Neural cell (in vitro differentiated cells): ENCODE measurements around the gene GAB1. TPM values are rescaled to one million over a fixed set of nuclear protein-coding genes. Genes with fewer than 3 reads are reported as not detected.

Experiments
- H2AFZ ChIP-seq: fragments of 200-600, 300-800 bp; sonication (generic), shearing (Covaris generic); 2 replicates; pipeline ENCODE4 v1.6.0; 2014; ENCODE audit warnings: low read depth, mild to moderate bottlenecking, antibody characterized with exemption, low read length, moderate library complexity
- H3F3A ChIP-seq: fragments of 200-600 bp; shearing (Covaris generic); 2 replicates; pipeline ENCODE4 v1.6.1; 2016; ENCODE audit warnings: mild to moderate bottlenecking, moderate library complexity, mixed read lengths, antibody characterized with exemption, low read length; ENCODE audit not compliant: insufficient read depth, poor library complexity, severe bottlenecking
- H3K27ac ChIP-seq: fragments of 200-600, 300-800 bp; sonication (generic), shearing (Covaris generic); 2 replicates; pipeline ENCODE4 v1.5.1; 2014; ENCODE audit warnings: mild to moderate bottlenecking, low read length, moderate library complexity
- H3K27me3 ChIP-seq: fragments of 300-800, 200-600 bp; sonication (generic), shearing (Covaris generic); 2 replicates; pipeline ENCODE4 v1.6.0; 2014; ENCODE audit warnings: mild to moderate bottlenecking, low read depth, low read length, moderate library complexity; ENCODE audit not compliant: insufficient read depth
- H3K36me3 ChIP-seq: fragments of 300-800, 200-600 bp; sonication (generic), shearing (Covaris generic); 2 replicates; pipeline ENCODE4 v1.5.1; 2014; ENCODE audit warnings: mild to moderate bottlenecking, antibody characterized with exemption, low read length, moderate library complexity; ENCODE audit not compliant: insufficient read depth
- H3K4me2 ChIP-seq: fragments of 300-800, 200-600 bp; sonication (generic), shearing (Covaris generic); 2 replicates; pipeline ENCODE4 v1.6.0; 2014; ENCODE audit warnings: mild to moderate bottlenecking, low read length
- H3K4me3 ChIP-seq: fragments of 300-800, 200-600 bp; sonication (generic), shearing (Covaris generic); 2 replicates; pipeline ENCODE4 v1.5.1; 2014; ENCODE audit warnings: mild to moderate bottlenecking, low read length, moderate library complexity
- H3K79me2 ChIP-seq: fragments of 200-600 bp; shearing (Covaris generic); replicated peaks from 2 replicates; pipeline ENCODE4 v1.6.0; 2014; ENCODE audit warnings: mild to moderate bottlenecking, low read length, moderate library complexity; ENCODE audit not compliant: insufficient read depth
- H3K9ac ChIP-seq: fragments of 300-800, 200-600 bp; sonication (generic), shearing (Covaris generic); 2 replicates; pipeline ENCODE4 v1.6.1; 2016; ENCODE audit warnings: mild to moderate bottlenecking, low read length, mixed read lengths
- H3K9me2 ChIP-seq: fragments of 200-600 bp; shearing (Covaris generic); 2 replicates; pipeline ENCODE4 v1.6.1; 2016; ENCODE audit warnings: mild to moderate bottlenecking, low read length, mixed read lengths; ENCODE audit not compliant: insufficient read depth
- H3K9me3 ChIP-seq: fragments of 200-600, 300-800 bp; sonication (generic), shearing (Covaris generic); 2 replicates; pipeline ENCODE4 v1.6.1; 2016; ENCODE audit warnings: mild to moderate bottlenecking, mixed run types, low read length, moderate library complexity, mixed read lengths
- H4K20me1 ChIP-seq: fragments of 200-600 bp; shearing (Covaris generic); 2 replicates; pipeline ENCODE4 v1.6.1; 2016; ENCODE audit warnings: mild to moderate bottlenecking, mixed run types; ENCODE audit not compliant: insufficient read depth
- CTCF ChIP-seq: fragments of 450-650 bp; IDR thresholded peaks from 2 replicates; pipeline ENCODE4 v1.5.1; 2014; ENCODE audit warnings: antibody characterized with exemption, mild to moderate bottlenecking, moderate library complexity; ENCODE audit not compliant: poor library complexity, severe bottlenecking
- EP300 ChIP-seq: fragments of 450-650 bp; conservative IDR thresholded peaks from 2 replicates; pipeline ENCODE4 v1.6.1; 2014; ENCODE audit warnings: antibody characterized with exemption, mild to moderate bottlenecking, moderate library complexity; ENCODE audit not compliant: poor library complexity, severe bottlenecking
- EZH2 ChIP-seq: fragments of 200-600, 300-800 bp; shearing (Covaris generic), sonication (generic); IDR thresholded peaks from 2 replicates; pipeline ENCODE4 v1.6.1; 2014; ENCODE audit warnings: antibody characterized with exemption, low read length, borderline replicate concordance, mild to moderate bottlenecking; ENCODE audit not compliant: insufficient read depth, poor library complexity, severe bottlenecking
- MXI1 ChIP-seq: fragments of 450-650 bp; conservative IDR thresholded peaks from 2 replicates; pipeline ENCODE4 v1.6.1; 2014; ENCODE audit warnings: antibody characterized with exemption, mild to moderate bottlenecking; ENCODE audit not compliant: poor library complexity, severe bottlenecking
- POLR2AphosphoS5 ChIP-seq: IDR thresholded peaks from 2 replicates; pipeline ENCODE4 v1.6.1; 2012
- RAD21 ChIP-seq: fragments of 450-650 bp; conservative IDR thresholded peaks from 2 replicates; pipeline ENCODE4 v1.6.1; 2014; ENCODE audit warnings: antibody characterized with exemption, mild to moderate bottlenecking, moderate library complexity
- REST ChIP-seq: IDR thresholded peaks from 2 replicates; pipeline ENCODE4 v1.6.1; 2012; ENCODE audit warnings: borderline replicate concordance
- SMC3 ChIP-seq: fragments of 450-650 bp; conservative IDR thresholded peaks from 2 replicates; pipeline ENCODE4 v1.6.1; 2014; ENCODE audit warnings: antibody characterized with exemption, mild to moderate bottlenecking, moderate library complexity; ENCODE audit not compliant: poor library complexity
- TAF1 ChIP-seq: IDR thresholded peaks from 2 replicates; pipeline ENCODE4 v1.6.1; 2012; ENCODE audit warnings: low read depth
- polyA plus RNA-seq: library from polyadenylated mRNA; depleted of rRNA; stranded (reverse); fragments of >200 nt; gene quantifications from 2 replicates; pipeline ENCODE4 v1.2.3, GENCODE V29; 2014

Gene GAB1
- polyA plus RNA-seq, 1 donor from 2014 or later = 2.4 TPM

- TF ChIP-seq REST (no peak), MXI1 (no peak)
Measured at GRCh38 chr4:143313521-143313920, 23.2 kb upstream of the GAB1 start (continued).

- H3K4me3 ChIP-seq = no peak overlapping the region
- no peaks in the 10 kb centered on the region for H3K79me2 ChIP-seq
- no peaks in the 10 kb centered on the region for H3K27me3 ChIP-seq
- TF ChIP-seq POLR2AphosphoS5 (no peak), SMC3 (no peak), RAD21 (no peak)
- no peak overlapping the region for H2AFZ ChIP-seq
- H3K36me3 ChIP-seq = no peaks in the 10 kb centered on the region
- no peaks in the 10 kb centered on the region for H3K9me3 ChIP-seq
- H3K4me2 ChIP-seq = no peak overlapping the region
- H4K20me1 ChIP-seq = no peaks in the 10 kb centered on the region
- H3F3A ChIP-seq = no peaks in the 10 kb centered on the region
- H3K27ac ChIP-seq = no peak overlapping the region
- H3K9ac ChIP-seq = no peak overlapping the region
- H3K9me2 ChIP-seq = no peaks in the 10 kb centered on the region
Measured at GRCh38 chr4:143313996-143314395, 22.7 kb upstream of the GAB1 start.

- TF ChIP-seq TAF1 (no peak), MXI1 (no peak), REST (no peak), RAD21 (no peak), EP300 (no peak), SMC3 (no peak), CTCF (no peak), EZH2 (no peak), POLR2AphosphoS5 (no peak)
- H2AFZ ChIP-seq = no peak overlapping the region
- no peaks in the 10 kb centered on the region for H3K9me3 ChIP-seq
- no peaks in the 10 kb centered on the region for H3K27me3 ChIP-seq
- no peaks in the 10 kb centered on the region for H3K79me2 ChIP-seq
- H3K9me2 ChIP-seq = no peaks in the 10 kb centered on the region
- no peaks in the 10 kb centered on the region for H3K36me3 ChIP-seq
- H3K4me3 ChIP-seq = no peak overlapping the region
- H3F3A ChIP-seq = no peaks in the 10 kb centered on the region
- no peaks in the 10 kb centered on the region for H4K20me1 ChIP-seq
- H3K27ac ChIP-seq = no peak overlapping the region
- H3K9ac ChIP-seq = no peak overlapping the region
- H3K4me2 ChIP-seq = no peak overlapping the region
Measured at GRCh38 chr4:143320113-143320512, 16.6 kb upstream of the GAB1 start.
